Measurements from ENCODE around the gene KIF26B.

The KIF26B gene

DNA sequence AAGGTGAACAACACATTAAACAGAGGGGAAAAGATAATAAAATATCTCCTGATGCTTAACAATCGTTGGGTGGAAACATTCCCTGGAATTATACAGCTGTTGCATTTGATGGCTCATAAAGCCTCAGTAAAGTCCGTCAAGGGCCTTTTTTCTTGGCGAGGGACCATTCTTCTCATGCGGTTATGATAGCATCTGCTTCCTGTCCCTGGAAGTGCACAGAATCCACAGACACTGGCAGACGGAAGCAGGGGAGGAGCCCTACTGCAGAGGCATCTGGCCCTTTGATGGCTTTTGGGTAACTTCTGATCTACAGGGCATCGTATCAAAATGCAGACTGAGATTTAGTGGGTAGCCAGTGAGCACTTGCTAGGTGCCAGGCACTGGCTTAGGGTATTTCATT, 286.9 kb downstream of the KIF26B start:
- no peak for DNase-seq

DNA sequence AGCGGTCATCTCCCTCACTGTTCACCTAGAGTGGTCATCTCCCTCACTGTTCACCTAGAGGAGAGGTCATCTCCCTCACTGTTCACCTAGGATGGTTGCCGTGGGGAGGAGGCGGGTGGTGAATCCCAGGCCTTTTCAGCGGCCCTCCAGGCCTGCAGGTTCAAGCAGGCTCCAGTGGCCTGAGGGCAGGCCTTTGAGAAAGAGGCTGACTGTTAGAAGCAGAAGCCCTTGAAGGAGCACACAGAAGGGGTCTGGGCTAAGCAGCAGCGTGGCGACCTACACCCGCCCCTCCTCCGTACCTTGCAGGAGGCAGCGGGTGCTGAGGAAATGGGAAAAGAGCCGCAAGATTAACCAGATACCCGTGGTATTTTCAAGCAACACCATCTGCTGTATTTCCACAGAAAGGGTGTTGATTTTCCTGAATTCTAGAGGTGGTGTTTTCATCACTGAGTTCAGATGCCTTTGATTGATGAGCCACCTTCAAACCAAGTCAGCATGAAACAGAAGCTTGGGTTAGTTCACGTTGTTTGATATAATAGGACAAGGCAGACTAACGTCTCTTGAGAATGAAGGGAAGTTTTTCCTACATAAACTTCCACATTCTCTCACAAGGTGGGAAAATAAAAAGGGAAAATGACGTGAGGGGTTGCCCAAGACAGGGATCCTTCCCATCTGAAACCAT, 289.5 kb downstream of the KIF26B start:
- no peak for DNase-seq

DNA sequence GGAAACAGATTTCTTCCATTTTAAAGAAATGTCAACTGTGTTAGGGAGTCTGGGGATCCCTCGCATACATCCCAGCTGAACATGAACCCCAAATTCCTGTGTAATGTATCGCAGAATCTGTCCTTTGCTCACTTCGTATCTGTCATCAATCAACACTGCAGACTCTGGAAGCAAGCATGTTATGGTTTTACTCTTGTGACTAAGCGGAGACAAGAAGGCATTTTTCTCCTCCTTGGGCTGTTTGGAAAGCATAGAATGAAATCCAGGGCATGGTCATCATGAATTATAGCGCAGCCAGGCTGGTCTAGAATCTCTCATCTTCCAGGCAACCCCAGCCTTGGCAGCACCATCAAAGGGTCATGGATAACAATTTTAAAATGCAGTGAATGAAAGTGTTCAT, 290.2 kb downstream of the KIF26B start:
- DNase-seq: no peak

DNA sequence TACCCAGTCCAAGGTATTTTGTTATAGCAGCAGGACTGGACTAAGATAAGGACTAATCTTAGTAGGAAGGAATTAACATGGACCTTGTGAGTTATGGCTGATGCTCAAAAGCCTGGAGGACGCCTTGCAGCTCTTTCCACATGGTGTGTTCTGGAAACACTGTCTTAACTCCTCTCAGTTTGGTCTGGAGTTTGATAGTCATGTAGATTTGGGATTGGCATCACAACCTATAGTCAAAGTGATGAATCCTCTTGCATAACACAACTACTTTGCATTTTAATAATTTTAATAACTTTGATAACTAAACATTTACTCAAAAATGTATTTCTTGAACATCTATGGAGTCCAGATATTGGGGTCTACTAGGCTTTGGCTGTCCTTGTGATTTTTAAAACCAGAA, 293.7 kb downstream of the KIF26B start:
- DNase-seq: no peak

DNA sequence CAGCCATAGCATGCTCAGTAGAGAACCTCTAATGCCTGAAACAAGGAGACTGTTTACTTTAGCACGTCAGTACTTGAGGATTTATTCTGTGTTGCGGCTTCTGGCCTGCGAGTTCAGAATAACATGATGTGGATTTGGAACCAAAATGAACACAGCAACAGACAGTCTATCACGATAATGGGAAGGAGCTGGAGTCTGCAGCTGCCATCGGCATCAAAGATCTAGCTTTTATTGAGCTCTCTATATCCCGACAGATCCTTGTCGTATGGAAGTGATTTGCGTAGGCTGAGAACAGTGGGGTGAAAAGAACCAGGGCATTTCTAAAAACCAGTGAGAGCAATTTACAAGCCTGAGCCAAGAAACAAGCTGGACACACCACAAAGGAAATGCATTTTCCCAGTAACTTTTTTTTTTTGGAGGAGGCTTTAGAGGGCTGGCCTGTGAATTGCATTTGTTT, 294.2 kb downstream of the KIF26B start:
- DNase-seq: no peak

DNA sequence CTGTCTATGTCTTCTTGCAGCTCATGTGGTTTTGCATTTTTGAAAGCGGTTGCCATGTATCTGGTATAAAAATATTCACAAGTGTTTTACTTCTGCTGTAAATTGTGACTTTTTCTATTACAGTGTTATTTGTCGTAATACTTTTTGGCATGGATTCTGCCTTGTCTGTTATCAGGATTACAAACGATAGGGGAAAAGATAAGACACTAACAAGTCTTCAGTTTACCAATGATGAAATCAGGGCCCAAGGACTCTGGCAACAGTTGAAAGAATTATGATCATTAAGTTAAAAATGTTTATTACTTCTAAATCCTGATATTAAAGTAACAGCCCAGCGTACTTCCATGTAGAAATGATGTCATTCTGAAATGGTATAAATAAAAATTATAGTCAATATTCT, 298.8 kb downstream of the KIF26B start:
- DNase-seq: no peak

DNA sequence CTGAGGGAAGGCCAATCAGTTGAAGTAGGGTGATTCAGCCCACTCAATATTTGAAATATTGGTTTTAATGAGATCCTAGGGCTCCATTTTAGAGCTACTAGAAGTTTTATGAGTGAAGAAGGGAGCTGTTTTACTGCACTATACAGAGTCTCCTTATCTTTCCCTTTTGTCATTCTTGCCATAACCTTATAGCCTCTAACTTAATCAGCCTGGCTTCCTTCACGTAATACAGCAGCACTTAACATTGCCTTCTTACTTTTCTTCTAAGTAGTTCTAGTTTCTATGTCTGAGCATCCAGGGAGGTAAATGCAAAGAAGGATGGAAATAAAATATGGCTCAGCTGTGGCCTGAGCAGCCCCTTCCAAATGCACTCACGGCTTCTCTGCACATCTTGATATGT, 299.3 kb downstream of the KIF26B start:
- DNase-seq: no peak

DNA sequence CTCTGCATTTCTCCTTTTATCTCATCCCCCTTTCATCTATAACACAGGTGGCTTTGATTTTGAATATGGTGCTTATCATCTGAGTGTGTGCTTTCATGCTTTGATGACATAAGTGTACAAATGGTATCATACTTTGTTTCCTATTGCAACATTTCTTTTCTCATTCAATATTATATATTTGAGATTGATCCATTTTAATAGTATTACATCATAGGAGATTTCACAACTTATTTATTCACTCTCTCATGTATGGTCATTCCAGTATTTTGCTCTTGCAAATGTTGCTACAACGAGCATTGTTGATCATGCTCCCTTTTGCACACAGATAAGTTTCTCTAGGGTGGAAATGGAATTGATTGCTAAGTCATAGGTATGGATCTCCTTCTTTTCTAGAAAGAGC, 302.8 kb downstream of the KIF26B start:
- DNase-seq: no peak

DNA sequence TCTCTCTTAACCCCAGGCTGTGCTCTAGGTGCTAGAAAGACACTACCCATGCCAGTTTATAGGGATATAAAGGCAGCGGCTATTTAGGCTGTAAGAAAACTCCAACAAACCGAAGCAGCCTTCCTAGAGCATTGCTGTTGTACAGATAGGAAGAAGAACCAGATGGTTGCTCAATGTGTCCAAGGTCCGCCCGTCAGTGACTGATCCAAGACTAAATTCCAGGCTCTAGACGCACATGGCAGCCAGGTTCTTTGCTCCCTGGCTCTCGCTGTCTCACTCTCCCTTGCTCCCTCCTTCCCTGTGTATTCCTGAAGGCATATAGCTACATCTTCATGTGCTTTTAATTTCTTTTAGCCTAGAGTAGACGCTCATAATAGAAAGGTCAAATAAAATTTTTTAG, 303.4 kb downstream of the KIF26B start:
- DNase-seq: no peak

DNA sequence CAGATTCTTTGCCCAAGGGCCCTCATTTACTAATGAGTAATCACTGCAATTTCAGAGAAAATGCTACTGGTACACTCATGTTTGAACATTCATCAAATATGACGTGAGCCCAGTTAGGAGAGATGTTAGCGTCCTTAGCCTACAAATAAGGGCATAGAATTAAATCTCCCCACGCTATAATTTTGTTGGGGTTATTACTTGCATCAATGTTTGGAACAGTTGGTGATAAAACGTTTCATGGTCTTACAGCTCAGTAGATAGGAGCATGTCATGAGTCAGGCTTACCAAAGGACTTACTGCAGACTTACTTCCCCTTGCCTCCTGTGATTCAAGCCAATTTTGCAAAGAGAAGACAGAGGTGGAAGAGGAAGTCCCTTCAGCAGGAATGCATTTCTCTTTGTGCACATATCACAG, 304.0 kb downstream of the KIF26B start:
- DNase-seq: peak; percentile 98

DNA sequence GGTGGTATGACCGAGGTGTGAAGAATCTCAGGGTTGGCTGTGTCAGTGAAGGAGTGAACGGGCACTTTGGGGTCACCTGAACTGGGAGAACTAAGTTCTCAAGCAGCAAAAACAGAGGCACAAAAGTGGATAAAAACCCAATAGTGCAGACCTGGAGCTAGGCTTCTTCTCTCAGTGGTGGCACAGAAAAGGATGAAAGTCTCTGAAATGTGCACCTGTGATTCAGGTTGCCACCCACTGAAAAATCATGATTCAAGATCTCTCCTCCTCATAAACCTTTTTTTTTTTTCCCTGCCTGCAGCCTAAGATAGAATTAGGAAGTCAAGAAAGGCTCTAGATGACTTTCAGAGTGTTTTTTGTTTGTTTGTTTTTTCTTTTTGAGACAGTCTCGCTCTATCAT, 304.8 kb downstream of the KIF26B start:
- DNase-seq: no peak

DNA sequence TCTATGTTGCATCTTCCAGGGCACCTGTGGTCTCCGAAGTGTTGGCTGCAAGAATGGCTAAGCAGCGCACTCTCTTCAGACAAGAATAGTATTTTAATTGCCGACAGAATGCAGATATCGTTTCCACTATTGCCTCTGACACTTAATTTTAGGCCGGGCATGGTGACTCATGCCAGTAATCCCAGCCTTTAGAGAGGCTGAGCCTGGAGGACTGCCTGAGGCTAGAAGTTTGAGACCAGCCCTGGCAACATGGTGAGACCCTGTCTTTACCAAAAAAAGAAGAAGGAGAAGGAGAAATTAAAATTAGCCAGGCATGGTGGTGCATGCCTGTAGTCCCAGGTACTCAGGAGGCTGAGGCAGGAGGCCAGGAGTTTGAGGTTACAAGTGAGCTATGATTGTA, 306.9 kb downstream of the KIF26B start:
- DNase-seq: no peak

DNA sequence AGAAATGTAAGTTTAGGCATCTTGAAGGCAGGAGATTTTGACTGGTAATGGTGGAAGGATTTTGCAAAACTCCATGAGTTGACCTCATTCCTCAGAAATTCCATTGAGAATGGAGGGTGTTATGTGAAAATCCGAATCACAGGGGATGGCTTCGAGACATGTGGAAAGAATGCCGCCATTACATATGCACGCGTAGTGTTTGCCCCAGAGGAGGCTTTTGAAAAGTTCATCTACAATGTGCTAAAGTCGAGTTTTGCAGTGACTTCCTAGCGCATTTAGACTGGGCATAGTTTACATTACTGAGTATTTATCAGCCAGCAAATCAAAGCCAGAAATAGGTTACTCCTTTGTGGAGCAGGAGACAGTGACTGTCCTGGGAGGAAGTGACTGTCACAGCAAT, 307.4 kb downstream of the KIF26B start:
- no peak for DNase-seq

DNA sequence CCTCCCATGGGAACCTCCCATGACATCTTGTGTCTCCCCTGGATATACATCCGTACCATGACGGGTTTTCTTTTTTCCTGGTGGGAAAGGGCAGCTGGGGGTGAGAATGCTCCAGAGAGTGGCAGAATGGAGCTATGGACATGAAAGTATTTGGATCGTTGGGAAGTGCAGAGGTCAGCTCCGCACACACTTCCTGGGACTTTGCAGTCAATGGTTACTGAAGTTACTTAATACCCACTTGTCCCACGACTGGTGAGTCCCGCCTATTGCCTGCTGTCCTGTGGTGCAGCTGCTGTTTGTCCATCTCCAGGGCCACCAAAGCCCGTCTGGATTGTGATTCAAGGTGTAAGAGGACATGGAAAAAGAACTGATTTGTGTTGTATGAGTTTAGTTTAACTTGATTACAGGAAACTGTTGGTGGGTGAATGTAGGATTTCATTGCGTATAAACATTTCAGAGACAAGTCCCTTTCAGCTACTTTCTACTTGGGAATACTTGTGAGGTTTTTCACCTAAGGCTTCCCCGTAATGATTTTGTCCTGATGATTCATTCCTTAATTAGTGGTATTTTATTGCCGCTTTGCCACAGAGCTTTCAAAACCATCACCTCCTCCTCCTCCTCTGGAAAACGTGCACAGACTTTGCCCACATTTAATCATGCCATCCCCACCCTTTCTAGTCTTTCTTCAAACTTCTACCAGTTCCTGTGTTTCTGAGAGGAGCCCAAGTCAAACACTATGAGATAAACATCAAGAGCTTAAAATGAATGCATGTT, 308.8 kb downstream of the KIF26B start:
- no peak for DNase-seq

DNA sequence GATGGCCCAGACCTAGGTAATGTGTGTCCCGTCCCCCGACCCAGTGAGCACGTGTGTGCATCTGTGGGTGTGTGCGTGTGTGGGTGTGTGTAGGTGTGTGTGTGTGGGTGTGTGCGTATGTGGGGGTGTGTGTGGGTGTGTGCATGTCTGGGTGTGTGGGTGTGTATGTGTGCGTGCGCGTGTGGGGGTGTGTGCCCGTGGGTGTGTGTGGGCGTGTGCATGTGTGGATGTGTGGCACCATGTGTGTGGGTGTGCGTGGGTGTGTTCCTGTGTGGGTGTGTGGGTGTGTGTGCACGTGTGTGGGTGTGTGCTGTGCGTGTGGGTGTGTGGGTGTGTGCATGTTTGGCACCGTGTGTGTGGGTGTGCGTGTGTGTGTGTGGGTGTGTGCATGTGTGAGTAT, 309.5 kb downstream of the KIF26B start:
- DNase-seq: no peak

DNA sequence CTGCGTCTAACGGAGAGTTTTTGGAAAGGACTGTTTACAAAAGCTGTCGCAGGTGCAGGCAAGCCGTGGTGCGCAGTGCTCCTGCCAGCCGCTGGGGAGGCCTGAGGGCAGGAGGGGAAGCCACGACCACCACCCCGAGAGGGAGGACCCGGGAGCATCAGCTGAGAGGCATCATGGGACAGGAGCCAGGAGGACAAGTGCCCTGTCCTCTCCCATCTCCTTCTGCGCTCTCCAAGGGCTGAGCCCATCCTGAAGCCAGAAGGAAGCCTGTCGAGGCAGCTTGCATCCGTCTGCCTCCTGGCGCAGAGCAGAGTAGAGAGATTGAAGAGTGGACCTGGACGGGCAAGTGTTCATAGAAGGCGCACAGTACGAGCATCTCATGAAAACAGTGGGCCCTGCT, 310.9 kb downstream of the KIF26B start:
- DNase-seq: no peak

DNA sequence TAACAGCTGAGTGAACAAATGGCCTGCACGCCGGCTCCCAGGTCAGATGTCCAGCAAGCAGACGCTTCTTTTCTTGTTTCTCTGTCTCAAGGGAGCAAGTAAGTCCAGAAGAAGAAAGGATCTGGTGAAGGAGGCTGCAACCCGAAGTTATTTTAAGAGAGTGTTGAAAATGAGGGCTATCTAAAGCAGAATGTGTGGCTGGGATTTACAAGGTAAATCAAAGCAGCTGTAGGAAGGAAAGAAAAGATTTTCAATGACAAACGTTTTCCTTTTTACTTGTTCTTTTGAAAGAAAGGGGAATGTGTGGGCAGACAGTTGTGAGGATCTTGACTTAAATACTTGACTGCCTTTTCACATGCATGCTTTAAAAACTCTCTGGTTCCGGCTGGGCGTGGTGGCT, 311.5 kb downstream of the KIF26B start:
- DNase-seq: no peak

DNA sequence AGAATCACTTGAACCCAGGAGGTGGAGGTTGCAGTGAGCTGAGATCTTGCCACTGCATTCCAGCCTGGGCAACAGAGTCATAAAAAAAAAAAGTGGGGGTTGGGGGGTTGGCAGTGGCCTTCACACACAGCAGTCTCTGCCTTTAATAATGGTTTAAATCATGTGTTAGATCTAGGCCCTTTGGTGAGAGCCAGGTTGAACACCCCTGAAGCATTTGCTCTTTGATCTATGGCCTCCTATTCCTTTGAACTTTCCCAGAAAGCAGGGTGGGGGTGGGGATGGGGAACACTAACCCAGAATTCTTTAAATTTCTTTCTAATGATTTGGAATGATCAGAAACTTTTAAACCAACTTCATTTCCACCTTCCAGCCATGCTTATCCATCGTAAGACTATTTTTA, 313.0 kb downstream of the KIF26B start:
- DNase-seq: no peak

DNA sequence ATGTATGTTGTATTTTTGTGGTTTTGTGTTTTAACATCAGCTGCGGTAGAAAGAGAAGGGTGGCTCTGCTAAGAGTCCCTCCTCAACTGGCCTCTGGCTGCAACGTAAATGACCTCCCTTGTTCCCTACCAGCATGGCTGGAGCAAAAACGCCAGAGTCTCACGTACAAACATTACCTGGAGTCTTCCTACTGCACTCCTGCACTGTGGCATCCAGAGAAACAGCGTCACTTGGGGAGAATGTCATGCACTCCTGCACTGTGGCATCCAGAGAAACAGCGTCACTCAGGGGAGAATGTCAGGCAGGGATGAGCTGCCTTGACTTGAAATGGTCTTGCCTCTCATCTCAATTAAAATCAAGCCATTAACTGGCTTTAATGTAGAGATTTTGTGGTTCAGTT, 314.2 kb downstream of the KIF26B start:
- no peak for DNase-seq

DNA sequence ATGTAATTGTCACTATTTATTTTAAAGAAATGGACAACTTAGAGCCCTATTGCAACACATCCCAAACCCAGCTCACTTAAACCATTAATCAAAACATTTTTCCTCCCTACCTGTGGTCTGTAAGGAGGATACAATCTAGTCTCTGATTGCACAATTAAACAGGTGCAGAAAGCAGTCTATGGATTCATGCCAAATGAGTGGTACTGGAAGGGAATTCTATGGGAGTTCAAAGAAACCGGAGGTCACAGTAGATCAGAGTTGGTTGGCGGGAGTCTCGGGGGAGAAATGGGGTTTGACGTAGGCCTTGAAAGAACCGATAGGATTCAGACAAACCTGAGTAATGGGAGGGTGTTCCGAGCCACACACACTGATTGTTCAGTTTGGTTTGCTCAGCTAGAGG, 314.9 kb downstream of the KIF26B start:
- DNase-seq: no peak

DNA sequence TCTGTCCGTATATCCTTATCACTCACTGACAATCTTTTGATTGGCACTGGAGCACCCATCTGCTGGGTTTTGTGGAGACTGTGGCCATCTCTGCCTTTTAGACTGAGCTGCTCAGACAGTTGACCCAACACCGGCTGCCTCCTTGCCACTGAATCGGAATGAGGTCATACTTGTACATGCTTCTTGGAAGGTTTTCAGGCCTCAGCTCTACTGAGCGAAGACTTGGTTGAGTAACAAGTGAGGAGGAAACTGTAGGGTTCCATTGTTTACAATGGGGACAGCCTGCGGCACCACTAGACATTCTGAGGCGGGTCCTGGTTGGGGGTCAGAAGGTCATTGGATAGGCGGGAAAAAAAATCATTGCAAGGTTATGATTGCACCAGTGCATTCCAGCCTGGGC, 320.3 kb downstream of the KIF26B start:
- no peak for DNase-seq

DNA sequence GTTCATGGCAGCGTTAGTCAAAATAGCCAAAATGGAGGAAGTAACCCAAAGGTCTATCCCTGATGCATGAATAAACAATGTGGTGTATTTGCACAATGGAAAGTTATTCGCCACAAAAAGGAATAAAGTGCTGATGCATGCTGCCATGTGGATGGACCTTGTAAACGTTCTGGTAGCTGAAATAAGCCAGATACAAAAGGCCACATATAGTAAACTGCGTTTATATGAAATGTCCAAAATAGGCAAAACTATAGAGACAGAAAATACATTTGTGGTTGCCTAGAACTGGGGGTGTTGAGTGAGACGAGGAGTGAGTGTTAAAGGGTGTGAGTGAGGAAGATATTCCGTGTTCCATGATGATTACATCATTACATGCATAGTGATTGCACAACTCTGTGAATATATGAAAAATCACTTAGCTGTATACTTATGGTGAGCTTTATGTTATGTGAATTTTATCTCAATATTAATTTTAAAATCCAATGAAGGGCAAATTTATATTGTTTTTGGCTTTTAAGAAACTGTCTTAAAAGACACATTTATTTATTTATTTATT, 321.3 kb downstream of the KIF26B start:
- DNase-seq: no peak

DNA sequence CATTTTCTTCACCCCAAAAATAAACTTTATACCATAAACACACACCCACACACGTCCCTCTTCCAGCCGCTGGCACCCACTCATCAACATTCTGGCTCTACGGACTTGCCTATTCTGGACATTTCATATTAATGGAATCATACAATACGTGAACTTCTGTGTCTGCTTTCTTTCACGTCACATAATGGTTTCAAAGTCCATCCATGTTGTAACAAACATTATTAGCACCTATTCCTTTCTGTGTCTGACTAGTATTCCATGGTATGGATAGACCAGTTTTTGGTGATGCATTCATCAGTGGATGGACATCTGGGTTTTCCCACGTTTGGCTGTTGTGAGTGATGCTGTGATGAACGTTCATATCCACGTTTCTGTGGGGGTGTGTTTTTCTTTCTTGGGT, 323.2 kb downstream of the KIF26B start:
- DNase-seq: no peak

DNA sequence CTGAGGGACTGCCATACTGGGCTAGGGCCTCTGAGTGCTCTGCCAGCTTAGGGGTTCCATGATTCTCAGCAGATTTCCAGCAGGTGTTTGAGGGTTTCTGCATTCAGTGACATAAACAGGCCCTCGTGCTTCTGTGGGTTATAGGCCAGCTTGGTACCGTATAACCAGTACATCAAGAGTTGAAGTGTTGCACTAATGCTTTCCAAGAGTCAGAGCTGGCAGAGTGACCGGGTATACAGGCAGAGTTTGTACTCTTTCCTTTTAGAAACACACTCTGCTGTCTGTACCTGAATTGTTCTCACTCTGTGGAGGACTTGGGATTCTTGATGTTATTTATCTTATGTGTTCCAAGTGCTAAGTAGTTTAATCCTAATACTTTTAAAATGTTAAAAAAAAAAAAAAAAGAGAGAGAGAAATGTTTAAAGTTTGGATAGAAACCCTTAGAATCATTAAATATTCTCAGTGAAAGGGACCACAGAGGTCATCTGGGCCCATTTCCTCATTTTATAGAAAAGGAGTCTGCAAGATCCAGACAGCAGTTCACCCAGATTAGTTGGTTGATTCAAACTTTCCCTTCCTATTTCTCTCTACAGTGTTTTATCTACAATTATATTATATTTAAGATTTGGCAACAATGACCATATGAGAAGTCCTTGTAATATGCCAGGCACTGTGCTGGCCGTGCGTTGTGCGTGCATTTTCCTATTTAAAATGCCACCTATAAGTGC, 325.8 kb downstream of the KIF26B start:
- no peak for DNase-seq

All from SIG-M5 (cell line).